IPS-NIHi7 (cell line): Measurements from ENCODE around the gene ARVCF.

Experiments used
- DNase-seq: peaks from one replicate; pipeline ENCODE4 v3.0.0; 2012; ENCODE audit warnings: mixed read lengths; ENCODE audit errors: extremely low spot score

The ARVCF gene

GRCh38 chr22:19986410-19987341 is 29.9 kb downstream of the ARVCF start:
- DNase-seq, result peak; percentile 99

GRCh38 chr22:19986011-19986409 is 30.6 kb downstream of the ARVCF start:
- no peak for DNase-seq

DNA sequence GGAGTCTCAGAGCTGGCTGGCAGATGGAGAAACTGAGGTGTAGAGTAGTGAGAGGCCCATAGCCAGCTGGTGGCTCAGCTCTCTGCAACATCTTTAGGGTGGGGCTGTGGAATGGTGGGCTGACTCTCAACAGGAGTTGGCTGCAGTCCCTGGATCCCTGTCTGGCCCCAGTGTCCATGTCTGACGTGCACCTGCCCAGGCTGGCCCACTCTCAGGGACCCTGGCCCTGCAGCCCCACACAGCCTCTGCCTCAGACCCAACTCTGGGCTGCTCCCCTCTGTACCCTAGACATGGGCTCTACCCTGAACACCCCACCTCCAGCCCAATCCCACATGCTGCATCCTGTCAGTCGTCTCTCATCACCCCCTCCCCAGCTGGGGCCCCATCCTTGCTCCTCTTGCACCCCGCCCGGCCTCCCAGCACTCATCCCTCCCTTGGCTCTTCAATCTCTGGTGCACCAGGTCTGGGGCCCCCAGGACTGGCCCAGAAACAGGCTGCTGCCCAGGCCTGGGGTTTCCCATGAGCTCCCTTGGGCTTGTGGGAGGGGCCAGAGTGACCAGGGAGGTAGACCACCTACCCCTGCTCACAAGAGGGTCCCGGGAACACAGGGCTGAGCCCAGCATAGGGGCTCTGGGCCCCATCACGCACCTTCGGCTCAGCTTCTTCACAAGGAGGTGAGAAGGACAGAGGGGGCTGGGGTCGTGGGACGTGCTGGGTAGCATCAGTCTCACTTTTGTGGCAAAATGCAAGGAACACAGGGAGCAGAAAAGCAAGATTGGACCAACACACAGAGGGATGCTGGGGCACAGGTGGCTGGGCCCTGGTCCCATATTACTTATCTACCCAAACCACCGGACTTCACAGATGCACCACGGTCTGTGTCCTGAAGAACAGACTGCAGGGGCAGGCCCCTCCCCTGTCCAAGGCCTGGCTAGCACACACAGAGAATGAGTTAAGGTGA is 31.5 kb downstream of the ARVCF start:
- DNase-seq, result no peak

DNA sequence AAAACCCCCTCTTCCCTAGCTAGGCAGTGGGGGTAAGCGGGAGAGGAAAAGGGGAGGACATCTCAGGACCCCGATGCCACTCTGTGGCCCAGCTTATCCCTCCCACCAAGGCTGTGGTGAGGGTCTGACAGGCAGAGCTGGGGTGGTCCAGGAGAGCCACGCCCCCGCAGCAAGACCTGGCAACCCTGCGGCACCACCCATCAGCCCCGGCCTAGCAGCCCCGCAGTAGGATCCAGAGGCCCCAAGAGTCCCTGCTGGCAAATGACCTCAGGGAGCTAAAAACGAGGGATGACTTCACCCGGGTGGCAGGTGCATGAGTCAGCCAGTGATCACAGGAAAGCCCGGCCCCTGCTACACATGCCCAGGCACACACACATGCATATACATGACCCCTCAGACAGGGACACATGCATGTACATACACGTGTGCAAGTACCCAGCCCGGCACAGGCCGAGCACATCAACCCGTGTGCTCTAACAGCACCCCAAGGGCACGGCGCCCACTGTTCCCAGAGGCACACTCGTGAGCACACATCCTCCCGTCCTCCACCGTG is 32.3 kb downstream of the ARVCF start:
- DNase-seq, result no peak

- DNase-seq, result no peak
Observed at GRCh38 chr22:19983741-19984140, 32.9 kb downstream of the ARVCF start.

GRCh38 chr22:19982991-19983578 is 33.5 kb downstream of the ARVCF start:
- no peak for DNase-seq

DNA sequence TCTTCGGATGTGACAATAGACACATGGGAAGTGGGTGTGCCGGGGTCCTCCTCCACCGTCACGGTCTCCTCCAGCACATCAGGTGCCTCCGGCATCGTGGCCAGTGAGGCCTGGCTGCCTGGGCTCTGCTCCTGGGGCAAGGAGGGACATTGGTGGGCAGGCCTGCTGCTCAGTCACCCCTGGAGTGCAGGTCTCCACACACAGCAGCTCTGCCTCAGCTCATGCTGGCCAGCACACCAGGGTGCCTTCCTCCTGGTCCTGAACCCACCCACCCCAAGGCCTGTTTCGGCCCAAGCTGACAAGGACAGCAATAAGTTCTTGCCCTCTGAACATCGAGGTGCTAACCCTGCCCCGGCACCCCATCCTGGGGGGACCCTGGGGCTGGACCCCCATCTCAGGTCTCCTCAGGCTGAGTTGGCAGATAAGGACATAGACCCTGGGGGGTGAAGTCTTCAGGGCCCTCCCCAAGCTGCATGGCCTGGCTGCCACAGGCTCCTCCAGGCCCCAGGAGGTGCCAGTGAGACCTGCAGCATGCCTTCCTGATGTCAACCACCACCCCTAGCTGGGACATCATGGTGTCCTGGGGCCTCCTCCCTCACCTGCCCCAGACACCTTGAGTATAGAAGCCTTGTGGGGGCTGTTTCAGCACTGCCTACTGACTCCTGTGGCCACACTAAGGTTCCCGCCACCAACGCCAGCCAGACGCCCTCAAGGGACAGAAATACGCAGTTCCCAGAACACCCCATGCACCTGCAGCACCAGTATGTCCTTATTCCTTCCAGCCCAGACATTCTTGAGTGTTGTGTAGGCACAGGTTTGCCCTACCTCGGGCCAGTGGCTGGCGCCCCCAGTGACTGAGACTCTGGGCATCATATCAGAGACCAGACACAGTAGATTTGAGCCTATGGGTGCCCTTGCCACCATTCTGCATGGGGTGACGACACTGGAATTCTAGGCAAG is 34.4 kb downstream of the ARVCF start:
- no peak for DNase-seq

DNA sequence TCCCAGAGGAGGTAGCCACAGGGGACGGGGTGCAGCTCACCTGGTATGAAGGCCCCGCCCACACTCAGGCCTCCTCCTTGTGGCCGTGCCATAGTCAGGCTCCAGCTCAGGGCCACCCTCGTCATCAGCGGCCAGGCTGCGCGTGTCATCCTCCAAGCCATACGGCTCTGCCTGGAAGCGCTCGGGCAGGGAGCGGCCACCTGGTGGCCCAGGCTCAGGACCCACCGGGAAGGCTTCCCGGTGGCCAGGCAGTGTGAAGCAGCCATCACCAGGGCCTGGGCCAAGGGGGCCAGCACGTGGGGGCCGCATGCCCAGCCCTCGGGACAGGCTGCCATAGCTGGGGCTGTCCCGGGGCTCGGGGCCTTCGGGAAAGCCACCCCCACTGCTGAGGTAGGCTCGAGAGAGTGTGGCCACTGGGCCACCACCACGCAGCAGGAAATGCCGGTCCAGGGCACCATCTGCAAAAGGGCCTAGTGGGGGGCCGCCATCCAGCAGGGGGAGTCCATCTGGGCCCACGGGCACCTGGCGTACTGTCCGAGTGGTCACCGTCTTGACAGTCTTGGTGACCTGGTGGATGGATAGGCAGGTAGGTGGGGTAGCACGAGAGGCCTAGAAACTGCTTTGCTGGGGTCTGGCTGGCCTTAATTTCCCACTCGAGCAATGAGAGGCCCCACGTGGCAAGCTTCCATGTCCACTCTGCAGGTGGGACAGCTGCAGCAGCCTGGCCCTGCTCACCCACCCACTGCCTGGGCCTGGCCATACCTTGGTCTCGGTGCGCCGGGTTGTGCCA is 35.3 kb downstream of the ARVCF start:
- DNase-seq, result no peak

GRCh38 chr22:19980766-19981165 is 35.9 kb downstream of the ARVCF start:
- DNase-seq, result no peak

- no peak for DNase-seq
Observed at GRCh38 chr22:19979712-19980493, 36.7 kb downstream of the ARVCF start.

GRCh38 chr22:19978748-19979147 is 37.9 kb downstream of the ARVCF start:
- no peak for DNase-seq

- no peak for DNase-seq
Observed at GRCh38 chr22:19977296-19978243, 39.1 kb downstream of the ARVCF start.

- no peak for DNase-seq
Observed at GRCh38 chr22:19976671-19977070, 40.0 kb downstream of the ARVCF start.

DNA sequence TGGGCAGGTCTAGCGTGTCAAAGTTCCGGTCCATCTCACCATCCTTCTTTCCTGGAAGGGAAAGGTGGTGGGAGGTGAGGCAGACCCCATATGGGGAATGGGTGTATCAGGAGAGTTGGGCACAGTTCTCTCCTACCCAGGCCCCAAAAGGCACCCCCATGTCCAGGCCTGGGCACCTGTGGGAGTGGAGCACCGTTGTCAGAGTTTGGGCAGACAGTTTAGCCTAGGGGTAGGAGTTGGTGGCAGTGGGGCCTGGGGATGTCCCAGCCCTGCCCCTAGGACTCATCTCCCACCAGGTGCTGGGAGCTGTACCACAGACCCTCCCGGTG is 41.0 kb downstream of the ARVCF start:
- DNase-seq, result no peak

DNA sequence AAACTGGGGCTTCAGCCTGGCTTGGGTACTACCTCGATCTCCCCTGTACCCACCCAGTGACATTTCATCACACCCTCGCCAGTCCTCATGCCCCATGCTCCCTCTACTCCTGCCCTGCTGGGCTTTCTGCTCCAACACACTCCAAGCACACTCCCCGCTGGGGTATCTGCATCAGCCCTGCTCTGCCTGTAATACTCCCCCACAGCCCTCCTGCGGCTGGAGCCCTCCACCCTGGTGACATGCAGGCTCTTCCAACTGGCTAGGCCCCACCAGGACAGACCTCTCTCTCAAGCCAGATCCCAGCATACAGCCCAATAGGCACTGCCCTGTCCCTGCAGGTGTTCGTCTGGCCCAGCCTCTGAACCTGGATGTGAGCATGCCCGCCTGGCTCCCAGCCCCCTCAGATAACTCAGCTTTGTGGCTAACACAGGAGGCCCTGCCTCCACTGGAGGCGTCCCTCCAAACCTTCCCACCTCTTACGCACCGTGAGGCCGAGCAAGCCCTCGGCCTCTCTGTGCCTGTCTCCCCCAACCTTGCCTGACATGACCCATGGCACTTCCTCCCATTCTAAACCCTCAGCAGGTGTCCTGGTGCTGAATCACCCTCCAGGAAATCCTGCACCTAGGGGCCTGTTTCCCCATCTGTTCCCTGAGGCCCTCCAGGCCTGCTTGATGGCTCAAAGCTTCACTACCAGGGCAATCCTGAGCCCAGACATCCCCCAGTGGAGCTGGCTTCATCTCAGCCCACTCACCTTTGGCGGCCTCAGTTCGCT is 41.5 kb downstream of the ARVCF start:
- no peak for DNase-seq

GRCh38 chr22:19974268-19974861 is 42.3 kb downstream of the ARVCF start:
- peak; percentile 98 for DNase-seq
